Epithelial cell of esophagus (primary cell): ENCODE data around the gene GINS2.
A peak's percentile ranks its signal among the peaks of the same experiment; 100 is the strongest.

Source experiments
- DNase-seq: peaks from one replicate; pipeline ENCODE4 v3.0.0; 2010; ENCODE audit warnings: low read depth
- H3K4me3 ChIP-seq: 2 replicates; pipeline ENCODE4 v1.5.1; 2011; ENCODE audit warnings: mild to moderate bottlenecking, low read length, control low read depth
- CTCF ChIP-seq: IDR thresholded peaks from 2 replicates; pipeline ENCODE4 v1.5.1; 2011; ENCODE audit warnings: low read depth, mild to moderate bottlenecking, low read length, control low read depth, inconsistent platforms; ENCODE audit not compliant: insufficient read depth; ENCODE audit errors: missing control alignments

GINS2 gene

GRCh38 chr16:85733155-85733838 is 44.5 kb upstream of the GINS2 start:
- no peak for TF ChIP-seq CTCF
- no peak overlapping the region for H3K4me3 ChIP-seq
- peak; percentile 62 for DNase-seq

GRCh38 chr16:85731179-85731578 is 42.4 kb upstream of the GINS2 start:
- no peak for DNase-seq
- no peak for TF ChIP-seq CTCF
- no peak overlapping the region for H3K4me3 ChIP-seq

GRCh38 chr16:85730186-85730465 is 41.4 kb upstream of the GINS2 start:
- no peak overlapping the region for H3K4me3 ChIP-seq
- TF ChIP-seq CTCF = no peak
- DNase-seq = no peak

GRCh38 chr16:85729452-85730185 is 40.9 kb upstream of the GINS2 start:
- no peak for TF ChIP-seq CTCF
- no peak overlapping the region for H3K4me3 ChIP-seq
- no peak for DNase-seq

GRCh38 chr16:85728879-85729278 is 40.1 kb upstream of the GINS2 start:
- no peak for DNase-seq
- no peak overlapping the region for H3K4me3 ChIP-seq
- peak; percentile 23 for TF ChIP-seq CTCF

GRCh38 chr16:85724936-85725335 is 36.2 kb upstream of the GINS2 start:
- DNase-seq = no peak
- no peak overlapping the region for H3K4me3 ChIP-seq
- no peak for TF ChIP-seq CTCF
